AG09319 (cell line): Measurements from ENCODE around the gene CYB561A3.

Source experiments
- DNase-seq: peaks from one replicate; pipeline ENCODE4 v3.0.0-alpha.2; 2010; ENCODE audit warnings: low read depth; ENCODE audit errors: extremely low read depth
- CTCF ChIP-seq: IDR thresholded peaks from 2 replicates; pipeline ENCODE4 v1.5.1; 2011; ENCODE audit warnings: low read depth, mild to moderate bottlenecking, inconsistent platforms, low read length, moderate library complexity

Gene CYB561A3

GRCh38 chr11:61367406-61367805 is 5.7 kb upstream of the CYB561A3 start:
- DNase-seq = no peak
- TF ChIP-seq CTCF = no peak

GRCh38 chr11:61364012-61364675 is 2.5 kb upstream of the CYB561A3 start:
- no peak for TF ChIP-seq CTCF

GRCh38 chr11:61362542-61362875 is 827 bp upstream of the CYB561A3 start:
- TF ChIP-seq CTCF = no peak
- DNase-seq = no peak

More at GRCh38 chr11:61364012-61364675, 2.5 kb upstream of the CYB561A3 start:
- no peak for DNase-seq

GRCh38 chr11:61361237-61361740 is 393 bp downstream of the CYB561A3 start:
- DNase-seq = no peak
- no peak for TF ChIP-seq CTCF

GRCh38 chr11:61359516-61359915 is 2.2 kb downstream of the CYB561A3 start:
- no peak for DNase-seq
- TF ChIP-seq CTCF = no peak

GRCh38 chr11:61358566-61358965 is 3.1 kb downstream of the CYB561A3 start:
- TF ChIP-seq CTCF = no peak
- DNase-seq = no peak

GRCh38 chr11:61357894-61358239 is 3.8 kb downstream of the CYB561A3 start:
- TF ChIP-seq CTCF = no peak
- DNase-seq = no peak
